ENCODE measurements around the gene TRMT10B. TPM values are rescaled to one million over a fixed set of nuclear protein-coding genes. Genes with fewer than 3 reads are reported as not detected.
A peak's percentile ranks its signal among the peaks of the same experiment; 100 is the strongest.
"Not testable (repeated sequence)": the region's sequence is repeated elsewhere in the genome, so short reads cannot be mapped to it uniquely, and the experiment has no call there.

TRMT10B gene
- total RNA-seq, 1 experiment from 2014 or later, result 5.7 TPM

DNA sequence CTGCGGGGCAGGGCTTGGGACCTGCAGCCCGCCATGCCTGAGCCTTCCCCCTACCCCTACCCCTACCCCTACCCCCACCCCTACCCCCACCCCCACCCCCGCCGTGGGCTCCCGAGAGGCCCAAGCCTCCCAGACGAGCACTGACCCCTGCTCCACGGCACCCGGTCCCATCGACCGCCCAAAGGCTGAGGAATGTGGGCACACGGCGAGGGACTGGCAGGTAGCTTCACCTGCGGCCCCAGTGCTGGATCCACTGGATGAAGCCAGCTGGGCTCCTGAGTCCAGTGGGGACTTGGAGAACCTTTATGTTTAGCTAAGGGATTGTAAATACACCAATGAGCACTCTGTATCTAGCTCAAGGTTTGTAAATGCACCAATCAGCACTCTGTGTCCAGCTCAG, 1.5 kb upstream of the TRMT10B start:
- not testable (repeated sequence) for H2BK15ac ChIP-seq (ENCODE audit: low read depth, low read length); H3K27ac ChIP-seq (ENCODE audit: insufficient read length, low read depth, low read length); H3T11ph ChIP-seq (ENCODE audit: low read length); H3K9ac ChIP-seq (ENCODE audit: extremely low read depth, insufficient read length, low read length); H4K5ac ChIP-seq (ENCODE audit: insufficient read length, low read depth, low read length); H3K4ac ChIP-seq (ENCODE audit: low read depth, low read length); H3K79me2 ChIP-seq (ENCODE audit: insufficient read depth, low read length); H3K23me2 ChIP-seq (ENCODE audit: insufficient read length, low read depth, low read length, poor library complexity, severe bottlenecking); H3K36me3 Mint-ChIP-seq (ENCODE audit: insufficient read depth in 1 of 3, low read depth in 3 of 3); H2AK5ac ChIP-seq (ENCODE audit: insufficient read length, low read length); H3K18ac ChIP-seq (ENCODE audit: insufficient read length, low read depth, low read length); H4K8ac ChIP-seq (replicated peaks; ENCODE audit: insufficient read length, low read depth, low read length); H2BK20ac ChIP-seq (ENCODE audit: low read depth, low read length, poor library complexity, severe bottlenecking); H3K23ac ChIP-seq (ENCODE audit: insufficient read length, low read depth, low read length); H3K14ac ChIP-seq (ENCODE audit: insufficient read depth, low read length); H3K79me1 ChIP-seq (ENCODE audit: insufficient read depth, low read depth, low read length, poor library complexity, severe bottlenecking); DNase-seq; H2AFZ ChIP-seq (ENCODE audit: low read length); H3K27me3 Mint-ChIP-seq (ENCODE audit: low read depth); H4K91ac ChIP-seq (ENCODE audit: insufficient read length, low read depth, low read length); H2BK12ac ChIP-seq (ENCODE audit: insufficient read length, low read depth, low read length); H3K9me3 Mint-ChIP-seq; H3K4me1 ChIP-seq (ENCODE audit: insufficient read depth, low read length); H3K56ac ChIP-seq (ENCODE audit: insufficient read length, low read depth, low read length); H2BK120ac ChIP-seq (ENCODE audit: low read depth, low read length, poor library complexity, severe bottlenecking); H3K27ac Mint-ChIP-seq; H3K4me2 ChIP-seq (ENCODE audit: insufficient read depth, insufficient read length, low read length); H2BK5ac ChIP-seq (ENCODE audit: insufficient read length, low read length); H3K27me3 ChIP-seq (ENCODE audit: insufficient read depth, low read length); H3K9me3 ChIP-seq (ENCODE audit: control insufficient read depth, low read depth, low read length); H4K20me1 ChIP-seq (ENCODE audit: control insufficient read depth, insufficient read depth, insufficient read length)
- Mint-ChIP-seq H3K4me3 (peak overlapping the region in 1 of 2 experiments; percentile 97; a peak in 1 of 5 replicates), H3K4me1 (peaks cover 11 to 12% of the 10 kb centered on the region in 2 experiments)
- WGBS (ENCODE audit: extremely low coverage, insufficient read length, low lambda C conversion rate), result no CpG with 5 or more reads among the region's 13 CpGs
